Measurements from ENCODE around the gene DISC1.
"Not testable (repeated sequence)": the region's sequence is repeated elsewhere in the genome, so short reads cannot be mapped to it uniquely, and the experiment has no call there.

The DISC1 gene

DNA sequence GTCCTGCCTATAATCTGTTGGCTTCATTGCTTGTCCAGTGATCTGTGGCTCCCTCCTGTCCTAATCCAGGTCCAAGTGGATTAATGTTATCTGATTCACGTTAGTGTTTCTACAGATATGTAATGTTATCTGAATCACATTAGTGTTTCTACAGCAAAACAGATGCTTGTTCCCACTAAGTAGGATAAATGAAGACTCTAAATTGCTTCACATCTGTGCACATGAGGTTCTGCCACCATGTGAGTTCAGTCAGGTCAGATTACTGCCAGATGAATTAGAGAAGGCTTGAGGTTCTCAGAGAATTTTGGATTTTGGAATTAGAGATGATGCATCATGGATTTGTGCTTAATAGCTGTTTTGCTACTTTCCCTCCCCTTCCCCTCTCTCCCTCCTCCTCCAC lies 13.2 kb downstream of the DISC1 start:
- DNase-seq: no peak

DNA sequence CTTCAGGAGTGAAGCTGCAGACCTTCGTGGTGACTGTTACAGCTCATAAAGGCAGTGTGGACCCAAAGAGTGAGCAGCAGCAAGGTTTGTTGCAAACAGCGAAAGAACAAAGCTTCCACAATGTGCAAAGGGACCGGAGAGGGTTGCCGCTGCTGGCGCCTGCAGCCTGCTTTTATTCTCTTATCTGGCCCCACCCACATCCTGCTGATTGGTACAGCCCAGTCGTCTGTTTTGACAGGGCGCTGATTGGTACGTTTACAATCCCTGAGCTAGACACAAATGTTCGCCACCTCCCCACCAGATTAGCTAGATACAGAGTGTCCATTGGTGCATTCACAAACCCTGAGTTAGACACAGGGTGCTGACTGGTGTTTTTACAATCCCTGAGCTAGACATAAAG lies 14.9 kb downstream of the DISC1 start:
- DNase-seq: not testable (repeated sequence)

DNA sequence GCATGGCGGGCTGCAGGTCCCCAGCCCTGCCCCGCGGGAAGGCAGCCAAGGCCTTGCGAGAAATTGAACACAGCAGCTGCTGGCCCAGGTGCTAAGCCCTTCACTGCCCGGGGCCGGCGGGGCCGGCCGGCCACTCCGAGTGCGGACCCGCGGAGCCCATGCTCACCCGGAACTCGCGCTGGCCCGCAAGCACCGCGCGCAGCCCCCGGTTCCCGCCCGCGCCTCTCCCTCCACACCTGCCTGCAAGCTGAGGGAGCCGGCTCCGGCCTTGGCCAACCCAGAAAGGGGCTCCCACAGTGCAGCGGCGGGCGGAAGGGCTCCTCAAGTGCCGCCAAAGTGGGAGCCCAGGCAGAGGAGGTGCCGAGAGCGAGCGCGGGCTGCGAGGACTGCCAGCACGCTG lies 15.5 kb downstream of the DISC1 start:
- not testable (repeated sequence) for DNase-seq

DNA sequence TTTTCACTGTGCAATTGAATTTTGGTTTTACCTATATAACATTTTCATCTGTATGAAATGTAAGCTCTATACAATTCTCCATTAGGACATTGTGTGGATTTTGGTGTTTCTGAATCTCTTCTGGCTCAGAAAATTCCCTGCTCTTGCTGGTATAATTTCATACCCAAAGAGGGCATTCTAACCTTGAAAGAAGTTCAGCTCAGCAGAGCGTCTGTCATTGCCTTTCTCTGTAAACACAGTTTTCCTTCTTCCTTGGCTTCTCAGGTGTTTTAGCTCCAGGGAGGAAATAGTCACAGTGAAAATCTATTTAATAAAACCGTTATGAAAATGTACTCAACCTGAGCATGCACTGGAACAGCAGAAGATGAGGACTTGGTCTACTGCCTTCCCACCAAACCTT lies 16.0 kb downstream of the DISC1 start:
- no peak for DNase-seq

DNA sequence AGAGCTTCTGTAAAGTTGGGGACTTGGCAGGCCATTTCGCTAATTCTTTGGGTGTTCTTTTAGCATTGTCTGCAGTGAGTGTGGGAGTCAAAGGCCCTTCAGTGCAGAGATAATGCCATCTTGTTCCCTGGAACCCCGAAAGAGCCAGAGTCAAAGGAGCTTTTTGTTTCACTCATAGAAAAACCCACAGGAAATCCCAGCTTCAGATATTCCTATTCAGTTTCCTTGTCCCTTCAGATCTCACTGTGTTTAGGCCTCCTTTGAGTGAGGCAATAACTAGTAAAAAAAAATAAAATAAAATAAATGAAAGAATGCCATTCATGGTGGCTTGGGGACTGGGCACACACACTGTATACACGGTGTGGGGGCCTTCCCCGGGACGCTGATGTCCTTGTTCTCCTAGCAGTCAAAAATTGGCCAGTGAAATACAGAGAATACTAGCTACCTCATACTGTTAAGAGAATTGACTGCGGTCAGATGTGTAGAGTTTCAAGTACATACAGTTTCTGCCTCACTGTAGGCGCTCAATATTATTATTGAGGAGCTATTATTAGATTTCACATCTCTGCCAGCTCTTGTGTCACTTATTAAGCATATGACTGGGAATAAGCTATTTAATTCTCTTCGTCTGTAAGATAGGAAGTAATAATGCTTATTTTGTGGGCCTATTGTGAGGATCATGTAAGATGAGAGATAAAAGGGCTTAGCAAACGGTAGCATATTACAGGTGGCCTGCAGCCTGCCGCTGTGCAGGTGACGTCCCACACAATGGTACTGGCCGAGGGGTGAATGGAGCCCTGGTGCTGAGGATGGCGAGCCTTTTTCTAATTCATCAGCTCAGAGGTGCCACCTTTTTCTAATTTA lies 16.7 kb downstream of the DISC1 start:
- no peak for DNase-seq

DNA sequence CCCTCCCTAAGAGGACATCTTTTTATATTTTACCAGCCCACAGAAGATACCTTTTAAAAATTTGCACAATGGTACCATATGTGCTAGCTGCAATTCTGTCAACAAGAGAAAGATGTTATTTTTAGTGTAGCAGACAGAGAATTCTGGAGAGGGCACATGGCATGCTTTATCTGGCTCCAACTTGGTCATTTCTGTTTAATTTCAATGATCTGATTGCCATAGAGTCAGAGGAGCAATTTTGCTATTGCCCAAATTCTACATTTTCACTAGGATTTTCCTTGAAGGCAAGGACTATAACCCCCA lies 17.3 kb downstream of the DISC1 start:
- DNase-seq: no peak

DNA sequence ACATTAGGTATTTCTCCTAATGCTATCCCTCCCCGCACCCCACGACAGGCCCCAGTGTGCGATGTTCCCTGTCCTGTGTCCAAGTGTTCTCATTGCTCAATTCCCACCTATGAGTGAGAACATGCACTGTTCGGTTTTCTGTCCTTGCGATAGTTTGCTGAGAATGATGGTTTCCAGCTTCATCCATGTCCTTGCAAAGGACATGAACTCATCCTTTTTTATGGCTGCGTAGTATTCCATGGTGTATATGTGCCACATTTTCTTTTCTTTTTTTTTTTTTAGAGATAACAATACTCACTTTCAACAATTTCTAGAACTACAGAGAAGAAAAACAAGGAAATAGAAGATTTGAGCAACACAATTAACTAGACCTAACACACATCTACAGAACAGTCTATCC lies 19.0 kb downstream of the DISC1 start:
- not testable (repeated sequence) for DNase-seq

DNA sequence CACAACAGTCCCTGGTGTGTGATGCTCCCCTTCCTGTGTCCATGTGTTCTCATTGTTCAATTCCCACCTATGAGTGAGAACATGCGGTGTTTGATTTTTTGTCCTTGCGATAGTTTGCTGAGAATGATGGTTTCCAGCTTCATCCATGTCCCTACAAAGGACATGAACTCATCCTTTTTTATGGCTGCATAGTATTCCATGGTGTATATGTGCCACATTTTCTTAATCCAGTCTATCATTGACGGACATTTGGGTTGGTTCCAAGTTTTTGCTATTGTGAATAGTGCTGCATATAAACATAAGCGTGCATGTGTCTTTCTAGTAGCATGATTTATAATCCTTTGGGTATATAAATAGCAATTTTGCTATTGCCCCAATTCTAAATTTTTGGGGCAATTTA lies 19.6 kb downstream of the DISC1 start:
- DNase-seq: not testable (repeated sequence)

DNA sequence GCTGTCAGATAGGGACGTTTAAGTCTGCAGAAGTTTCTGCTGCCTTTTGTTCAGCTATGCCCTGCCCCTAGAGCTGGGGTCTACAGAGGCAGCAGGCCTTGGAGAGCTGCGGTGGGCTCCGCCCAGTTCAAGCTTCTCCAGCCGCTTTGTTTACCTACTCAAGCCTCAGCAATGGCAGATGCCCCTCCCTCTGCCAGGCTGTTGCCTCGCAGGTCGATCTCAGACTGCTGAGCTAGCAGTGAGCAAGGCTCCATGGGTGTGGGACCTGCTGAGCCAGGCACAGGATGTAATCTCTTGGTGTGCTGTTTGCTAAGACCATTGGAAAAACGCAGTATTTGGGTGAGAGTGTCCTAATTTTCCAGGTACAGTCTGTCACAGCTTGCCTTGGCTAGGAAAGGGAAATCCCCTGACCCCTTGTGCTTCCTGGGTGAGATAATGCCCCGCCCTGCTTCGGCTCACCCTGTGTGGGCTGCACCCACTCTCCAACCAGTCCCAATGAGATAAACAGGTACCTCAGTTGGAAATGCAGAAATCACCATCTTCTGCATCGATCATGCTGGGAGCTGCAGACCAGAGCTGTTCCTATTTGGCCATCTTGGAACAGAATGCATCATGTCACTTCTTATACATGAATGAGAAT lies 25.2 kb downstream of the DISC1 start:
- DNase-seq: peak; percentile 37

DNA sequence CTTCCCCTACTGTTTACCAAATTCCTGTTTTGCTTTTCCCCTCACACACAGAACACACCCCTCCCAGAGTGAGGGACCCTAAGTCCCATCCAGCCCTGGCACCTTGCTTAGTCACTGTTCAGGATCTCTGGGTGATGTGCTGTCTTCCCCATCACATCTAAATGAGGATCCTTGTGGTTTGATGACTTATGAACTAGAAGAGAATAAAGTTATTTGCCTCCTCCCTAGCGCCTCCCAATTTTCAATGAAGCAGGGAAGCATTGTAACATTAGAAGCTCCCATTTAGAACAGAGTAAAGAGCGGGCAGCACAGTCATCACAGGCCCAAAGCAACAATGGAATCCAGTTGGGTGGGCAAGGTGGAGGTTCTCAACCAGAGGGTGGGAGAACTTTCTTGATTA lies 27.0 kb downstream of the DISC1 start:
- DNase-seq: no peak

DNA sequence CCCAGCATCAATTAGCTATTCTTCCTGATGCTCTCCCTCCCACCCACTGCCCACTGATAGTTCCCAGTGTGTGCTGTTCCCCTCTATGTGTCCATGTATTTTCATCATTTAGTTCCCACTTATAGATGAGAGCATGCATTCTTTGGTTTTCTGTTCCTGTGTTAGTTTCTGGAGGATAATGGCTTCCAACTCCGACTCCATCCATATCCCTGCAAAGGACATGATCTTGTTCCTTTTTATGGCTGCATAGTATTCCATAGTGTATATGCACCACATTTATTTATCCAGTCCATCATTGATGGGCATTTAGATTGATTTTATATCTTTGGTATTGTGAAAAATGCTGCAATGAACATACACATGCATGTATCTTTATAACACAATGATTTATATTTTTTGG lies 30.2 kb downstream of the DISC1 start:
- DNase-seq: no peak

DNA sequence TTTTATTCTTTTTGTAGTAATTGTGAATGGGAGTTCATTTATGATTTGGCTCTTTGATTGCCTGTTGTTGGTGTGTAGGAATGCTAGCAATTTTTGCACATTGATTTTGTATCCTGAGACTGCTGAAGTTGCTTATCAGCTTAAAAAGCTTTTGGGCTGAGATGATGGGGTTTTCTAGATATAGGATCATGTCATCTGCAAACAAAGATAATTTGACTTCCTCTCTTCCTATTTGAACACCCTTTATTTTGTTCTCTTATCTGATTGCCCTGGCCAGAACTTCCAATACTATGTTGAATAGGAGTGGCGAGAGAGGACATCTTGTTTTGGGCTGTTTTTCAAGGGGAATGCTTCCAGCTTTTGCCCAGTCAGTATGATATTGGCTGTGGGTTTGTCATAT lies 31.6 kb downstream of the DISC1 start:
- DNase-seq: not testable (repeated sequence)

DNA sequence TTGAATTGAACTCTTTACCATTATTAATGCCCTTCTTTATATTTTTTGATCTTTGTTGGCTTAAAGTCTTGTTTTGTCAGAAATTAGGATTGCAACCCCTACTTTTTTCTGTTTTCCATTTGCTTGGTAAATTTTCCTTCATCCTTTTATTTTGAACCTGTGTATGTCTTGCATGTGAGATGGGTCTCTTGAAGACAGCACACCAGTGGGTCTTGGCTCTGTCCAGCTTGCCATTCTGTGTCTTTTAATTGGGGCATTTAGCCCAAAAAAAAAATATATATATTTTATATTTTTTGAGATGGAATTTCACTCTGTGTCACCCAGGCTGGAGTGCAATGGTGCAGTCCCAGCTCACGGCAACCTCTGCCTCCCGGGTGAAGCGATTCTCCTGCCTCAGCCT lies 33.6 kb downstream of the DISC1 start:
- DNase-seq: no peak

DNA sequence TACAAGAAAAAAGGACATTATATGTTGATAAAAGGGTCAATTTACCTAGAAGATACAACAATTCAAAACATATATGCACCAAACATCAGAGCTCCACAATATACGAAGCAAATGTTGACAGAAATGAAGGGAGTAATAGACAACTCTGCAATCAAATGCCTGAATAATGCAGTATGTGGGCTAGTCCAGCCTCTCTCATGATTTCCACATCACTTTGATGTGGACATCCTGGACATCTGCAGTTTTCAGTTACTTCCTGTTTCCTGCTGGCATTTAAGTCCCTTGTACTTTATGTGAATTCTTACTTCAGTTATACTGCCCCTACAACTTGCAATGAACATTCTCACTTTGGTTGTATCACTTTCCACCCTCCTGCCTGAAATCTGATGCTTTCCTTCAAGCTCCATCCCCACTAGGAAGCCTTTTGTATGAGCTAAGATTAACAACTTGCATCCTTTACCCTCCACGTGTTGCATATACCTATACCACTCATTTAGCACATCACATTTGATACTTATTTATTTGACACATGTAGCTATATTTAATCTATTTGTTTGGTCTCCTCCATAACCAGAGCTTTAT lies 36.7 kb downstream of the DISC1 start:
- DNase-seq: no peak

DNA sequence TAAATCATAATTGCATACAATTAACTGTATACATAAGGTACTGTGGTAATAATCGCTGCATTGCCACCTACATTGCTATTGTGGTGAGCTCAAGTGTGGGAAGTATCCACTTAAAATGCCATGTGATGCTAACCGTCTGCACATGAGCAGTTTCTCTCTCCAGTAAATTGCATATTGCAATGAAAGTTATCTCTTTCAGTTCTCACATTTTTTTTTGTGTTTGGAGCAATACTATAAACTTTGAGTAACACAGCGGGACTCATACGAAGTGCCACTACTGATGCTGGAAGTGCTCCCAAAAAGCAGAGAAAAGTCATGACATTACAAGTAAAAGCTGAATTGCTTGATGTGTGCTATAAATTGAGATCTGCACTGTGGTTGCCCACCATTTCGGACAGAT lies 38.5 kb downstream of the DISC1 start:
- no peak for DNase-seq

DNA sequence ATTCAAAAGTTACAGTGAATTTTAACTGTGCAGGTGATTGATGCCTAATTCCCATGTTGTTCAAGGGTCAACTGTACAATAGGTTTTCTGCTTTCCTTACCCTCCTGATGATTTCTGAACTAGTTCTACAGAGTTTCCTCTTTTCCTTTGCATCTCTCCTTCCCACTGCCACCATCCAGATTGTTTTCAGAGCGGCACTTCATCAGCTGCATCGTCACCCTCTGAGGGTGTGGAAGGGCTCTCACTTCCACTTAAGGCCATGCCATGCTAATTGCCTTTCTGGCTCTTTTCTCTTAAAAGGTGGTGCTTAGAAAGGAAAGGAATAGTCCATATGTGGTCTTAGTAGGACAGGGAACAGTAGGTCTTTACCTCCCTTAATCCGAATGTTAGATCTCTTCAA lies 39.1 kb downstream of the DISC1 start:
- no peak for DNase-seq

DNA sequence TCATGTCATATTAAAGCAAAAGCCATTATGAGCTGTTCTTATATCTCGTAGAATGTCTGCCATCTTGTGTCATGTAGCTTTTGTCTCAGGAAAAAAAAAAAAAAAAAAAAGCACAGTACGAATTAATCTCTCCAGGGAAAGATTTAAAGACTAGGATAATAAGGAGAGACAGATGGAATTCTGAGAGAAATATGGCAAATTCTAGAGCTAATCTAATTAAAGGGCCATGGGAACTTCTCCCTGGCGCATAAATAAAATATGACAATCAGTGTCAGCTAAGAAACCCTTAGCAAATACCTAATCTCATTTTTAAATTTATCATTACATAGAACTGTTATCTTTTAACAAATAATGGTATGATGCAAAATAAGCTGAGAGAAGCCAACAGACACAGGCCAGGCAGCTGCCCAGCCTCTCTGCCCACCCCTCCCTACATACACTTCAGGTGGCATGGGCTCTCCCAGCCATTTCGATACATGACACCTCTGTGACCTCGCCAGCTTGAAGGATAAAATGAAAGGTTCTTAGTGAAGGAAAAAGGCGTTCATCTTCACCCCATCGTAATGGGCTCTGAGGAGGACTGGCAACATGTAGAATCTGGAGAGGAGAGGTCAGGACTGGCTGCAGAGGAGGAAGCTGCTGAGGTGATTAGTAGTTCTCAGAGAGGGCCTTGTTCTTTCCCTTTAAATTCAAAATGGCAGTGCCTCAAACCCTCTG lies 39.8 kb downstream of the DISC1 start:
- no peak for DNase-seq

DNA sequence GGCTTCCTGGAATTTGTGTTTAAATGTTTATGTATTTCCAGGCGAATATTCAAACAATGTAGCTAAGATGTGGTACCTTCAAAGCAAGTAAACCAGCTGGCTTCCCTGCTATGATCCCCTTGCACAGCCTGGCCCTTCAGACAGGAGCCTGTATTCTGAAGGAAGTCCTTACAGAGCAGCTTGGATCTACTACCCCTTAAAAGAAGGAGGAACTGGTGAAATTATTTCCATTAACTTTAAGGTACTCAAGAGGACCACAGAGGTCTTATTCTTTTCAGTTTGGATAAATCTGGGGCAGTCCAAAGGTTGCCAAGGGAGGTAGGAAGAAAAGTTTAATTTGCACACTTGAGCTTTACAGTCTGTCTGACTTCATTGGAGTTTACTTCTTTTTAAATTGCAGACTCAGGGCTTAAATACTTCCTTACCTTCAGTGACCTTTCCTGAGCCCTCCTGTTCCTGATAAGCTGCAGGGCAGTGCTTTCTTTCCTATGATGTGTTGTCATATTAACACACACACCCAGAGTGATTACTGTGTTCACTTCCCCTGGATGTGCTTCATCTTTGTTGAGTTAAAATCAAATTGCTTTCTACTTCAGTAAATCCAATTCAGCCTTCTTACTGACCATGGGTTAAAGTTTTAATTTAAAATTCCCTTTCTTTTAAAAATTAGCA lies 40.5 kb downstream of the DISC1 start:
- no peak for DNase-seq

DNA sequence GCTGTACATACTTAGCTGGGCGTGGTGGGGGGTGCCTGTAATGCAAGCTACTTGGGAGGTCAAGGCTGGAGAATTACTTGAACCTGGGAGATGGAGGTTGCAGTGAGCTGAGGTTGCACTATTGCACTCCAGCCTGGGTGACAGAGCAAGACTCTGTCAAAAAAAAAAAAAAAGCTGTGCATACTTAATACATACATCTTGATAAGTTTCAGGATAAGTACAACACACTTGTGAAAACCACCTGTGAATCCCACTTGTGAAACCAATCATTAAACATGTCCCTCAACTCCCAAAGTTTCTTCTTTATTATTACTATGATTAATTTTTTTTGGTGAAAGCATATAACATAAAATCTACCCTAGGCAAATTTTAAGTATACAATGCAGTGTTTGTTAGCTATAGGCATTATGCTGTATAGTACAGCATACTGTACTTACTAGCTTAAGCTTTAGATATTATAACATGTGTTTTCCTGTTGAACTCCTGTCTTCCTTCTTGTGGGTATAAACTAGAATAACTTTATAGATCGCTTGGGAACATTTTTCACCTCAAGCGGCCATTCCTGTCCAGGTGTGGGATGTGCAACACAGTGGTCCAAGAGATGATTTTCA lies 41.4 kb downstream of the DISC1 start:
- no peak for DNase-seq

DNA sequence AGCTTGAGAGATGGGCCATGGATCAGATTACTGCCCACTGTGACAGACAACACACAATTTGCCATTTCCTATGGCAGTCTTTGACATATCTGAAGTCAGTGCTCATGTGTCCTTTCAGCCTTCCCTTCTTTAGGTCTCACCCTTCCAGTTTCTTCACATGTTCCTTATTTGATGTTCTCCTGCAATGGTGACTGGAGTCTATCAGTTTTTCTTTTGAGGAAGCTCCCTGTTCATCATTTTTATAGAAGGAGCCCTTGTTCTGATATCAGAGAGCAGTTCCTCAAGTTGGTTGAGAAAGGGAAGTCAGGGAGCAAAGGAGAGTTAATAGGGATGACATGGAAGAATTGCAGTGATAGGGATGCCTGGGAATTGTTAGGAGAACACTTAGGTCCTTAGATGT lies 42.2 kb downstream of the DISC1 start:
- DNase-seq: no peak

DNA sequence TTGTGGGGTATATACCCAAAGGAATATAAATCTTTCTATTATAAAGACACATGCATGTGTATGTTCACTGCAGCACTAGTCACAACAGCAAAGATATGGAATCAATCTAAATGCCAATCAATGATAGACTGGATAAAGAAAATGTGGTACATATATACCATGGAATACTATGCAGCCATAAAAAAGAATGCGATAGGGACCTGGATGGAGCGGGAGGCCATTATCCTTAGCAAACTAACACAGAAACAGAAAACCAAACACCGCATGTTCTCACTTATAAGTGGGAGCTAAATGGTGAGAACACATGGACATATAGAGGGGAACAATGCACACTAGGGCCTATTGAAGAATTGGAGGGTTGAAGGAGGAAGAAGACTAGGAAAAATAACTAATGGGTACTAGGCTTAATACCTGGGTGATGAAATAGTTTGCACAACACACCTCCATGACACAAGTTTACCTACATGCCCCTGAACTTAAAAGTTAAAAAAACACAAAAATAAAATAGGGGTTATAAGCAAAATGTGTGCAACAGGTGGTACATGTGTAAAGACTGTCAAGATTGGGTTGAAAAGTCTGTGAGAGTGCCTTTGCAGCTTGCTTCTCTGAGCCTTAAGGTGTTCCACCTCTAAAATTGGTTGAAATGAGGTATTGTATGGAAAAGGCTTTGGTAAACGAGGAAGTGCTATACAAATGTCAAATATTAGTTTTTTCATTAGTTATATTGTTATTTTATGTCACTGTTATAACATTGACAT lies 43.5 kb downstream of the DISC1 start:
- DNase-seq: not testable (repeated sequence)

DNA sequence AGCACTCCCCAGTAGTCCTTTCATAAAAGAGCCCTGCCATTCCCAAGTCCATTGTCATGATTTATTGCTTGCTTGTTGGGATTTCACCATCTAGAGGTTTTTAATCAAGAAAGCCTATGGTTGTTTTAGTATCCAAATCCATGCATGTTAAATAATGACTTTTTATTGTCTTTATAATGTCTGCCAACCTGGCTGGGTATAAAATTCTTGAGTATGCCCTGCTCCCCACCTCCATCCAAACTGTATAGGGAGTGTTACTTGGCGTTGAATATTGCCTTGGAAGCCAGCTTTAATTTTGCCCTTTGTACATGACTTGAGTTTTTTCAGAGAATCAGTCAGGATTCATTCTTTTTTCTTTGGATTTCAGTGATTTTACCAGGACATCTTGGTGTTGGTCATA lies 44.2 kb downstream of the DISC1 start:
- no peak for DNase-seq

Measured in stimulated activated CD4-positive, alpha-beta T cell treated with anti-CD3 and anti-CD28 coated beads, Interleukin-15, amount 100 ng/mL, for 24 hours (primary cell).